Activated T-cell treated with anti-CD3 and anti-CD28 coated beads for 24 hours (primary cell): Measurements from ENCODE around the gene NEK8.

Experiments
- DNase-seq: peaks from one replicate; pipeline ENCODE4 v3.0.0-alpha.2; 2020; ENCODE audit warnings: low read depth

The NEK8 gene

DNA sequence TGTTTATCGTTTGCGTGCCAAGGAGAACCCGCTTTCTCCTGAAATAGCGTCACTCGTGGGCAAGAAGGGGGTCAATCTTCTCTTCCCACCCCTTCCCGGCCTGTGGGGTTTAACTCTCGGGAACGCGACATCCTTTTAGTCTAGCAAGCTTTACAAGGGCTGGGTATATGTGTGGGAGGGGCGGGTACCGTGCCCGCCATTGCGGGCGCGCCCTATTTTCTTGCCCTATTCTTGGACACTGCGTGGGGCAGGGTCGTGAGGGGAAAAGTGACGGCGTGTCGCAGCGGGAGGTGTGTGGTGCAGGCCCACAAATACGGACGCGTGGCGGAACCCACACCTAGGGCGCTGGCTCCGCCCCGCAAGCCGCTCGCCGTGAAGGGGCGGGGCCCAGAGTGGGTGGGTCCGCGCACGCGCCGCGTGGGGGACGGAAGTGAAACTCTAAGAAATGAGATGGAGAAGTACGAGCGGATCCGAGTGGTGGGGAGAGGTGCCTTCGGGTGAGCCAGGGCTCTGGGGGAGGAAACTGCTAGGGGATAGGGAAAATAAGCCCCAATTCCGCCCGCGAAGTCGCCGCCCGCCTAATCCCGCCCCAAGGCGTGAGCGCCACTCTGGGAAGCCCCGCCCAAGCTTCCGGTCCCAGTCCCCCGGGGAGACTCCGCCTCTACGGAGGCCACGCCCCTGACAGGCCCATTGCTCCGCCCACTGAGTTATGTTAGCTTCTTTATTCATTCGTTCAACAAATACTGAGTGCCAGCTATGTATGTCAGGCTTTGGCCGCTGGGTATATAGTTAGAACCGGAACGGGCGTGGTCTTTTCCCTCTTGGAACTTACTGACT is at the start of gene NEK8:
TSS of gene NEK8 (plus strand) at position 425 of the 837 bp plus-strand sequence. CDS start at position 451, 26 bp downstream.
- peak; percentile 97 for DNase-seq

DNA sequence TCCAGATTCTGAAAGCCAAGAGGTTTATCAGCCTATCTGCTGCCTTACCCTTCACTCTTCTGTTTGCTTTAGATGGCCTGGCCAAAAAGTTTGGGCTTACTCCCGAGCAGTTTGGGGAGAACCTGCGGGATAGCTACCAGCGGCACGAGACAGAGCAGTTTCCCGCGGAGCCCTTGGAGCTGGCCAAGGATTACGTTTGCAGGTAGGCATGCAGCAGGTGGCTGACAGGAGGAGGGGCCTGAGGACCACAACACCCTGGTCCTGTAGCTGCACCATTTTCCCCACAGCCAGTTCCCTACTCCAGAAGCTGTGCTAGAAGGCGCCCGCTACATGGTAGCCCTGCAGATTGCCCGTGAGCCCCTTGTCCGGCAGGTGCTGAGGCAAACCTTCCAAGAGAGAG is 45.9 kb upstream of the NEK8 start:
- DNase-seq: no peak

DNA sequence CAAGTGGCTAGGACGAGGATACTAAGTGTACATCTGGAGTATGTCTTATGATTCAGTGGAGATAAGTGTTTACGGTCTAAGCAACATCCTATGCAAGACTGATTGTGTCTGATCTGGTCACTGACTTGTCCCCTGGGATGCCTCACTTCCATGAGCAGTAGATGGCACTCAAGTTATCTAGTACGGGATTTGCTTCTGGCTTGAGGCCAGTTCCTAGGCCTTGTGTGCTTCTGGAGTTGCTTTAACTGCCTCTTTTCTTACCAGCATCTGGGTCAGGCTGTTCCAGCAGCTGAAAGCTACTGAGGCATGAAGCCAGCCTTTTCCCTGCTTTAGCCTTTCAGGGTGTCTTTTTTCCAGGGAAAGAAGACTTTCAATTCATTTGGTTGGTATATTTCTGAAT is 43.6 kb upstream of the NEK8 start:
- DNase-seq: no peak

DNA sequence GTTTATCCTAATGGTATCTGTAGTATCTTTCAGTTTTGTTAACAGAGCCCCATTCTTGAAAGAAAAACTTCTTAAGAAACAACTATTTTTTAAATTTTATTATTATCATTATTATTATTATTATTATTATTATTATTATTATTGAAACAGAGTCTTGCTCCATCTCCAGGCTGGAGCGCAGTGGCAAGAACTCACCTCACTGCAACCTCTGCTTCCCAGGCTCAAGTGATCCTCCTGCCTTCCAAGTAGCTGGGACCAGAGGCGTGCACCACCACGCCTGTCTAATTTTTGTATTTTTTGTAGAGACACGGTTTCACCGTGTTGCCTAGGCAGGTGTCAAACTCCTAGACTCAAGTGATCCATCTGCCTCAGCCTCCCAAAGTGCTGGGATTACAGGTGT is 43.2 kb upstream of the NEK8 start:
- no peak for DNase-seq

DNA sequence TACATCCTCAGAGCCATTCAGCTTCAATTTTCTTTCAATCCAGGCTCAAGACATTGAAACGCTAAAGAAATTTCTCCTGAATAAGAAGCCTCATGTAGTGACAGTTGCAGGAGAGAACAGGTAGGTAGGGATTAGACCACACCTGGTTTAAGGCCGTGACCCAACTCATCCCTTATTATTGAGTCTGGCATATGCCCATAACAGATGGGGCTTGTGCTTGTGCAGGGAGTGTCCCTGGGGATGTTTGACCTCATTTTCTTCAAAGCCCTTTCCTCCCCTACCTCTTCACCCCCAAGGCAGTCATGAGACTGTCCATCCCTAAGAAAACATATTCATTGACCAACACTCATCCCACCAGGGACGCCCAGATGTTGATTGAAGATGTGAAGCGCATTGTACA is 42.3 kb upstream of the NEK8 start:
- no peak for DNase-seq

DNA sequence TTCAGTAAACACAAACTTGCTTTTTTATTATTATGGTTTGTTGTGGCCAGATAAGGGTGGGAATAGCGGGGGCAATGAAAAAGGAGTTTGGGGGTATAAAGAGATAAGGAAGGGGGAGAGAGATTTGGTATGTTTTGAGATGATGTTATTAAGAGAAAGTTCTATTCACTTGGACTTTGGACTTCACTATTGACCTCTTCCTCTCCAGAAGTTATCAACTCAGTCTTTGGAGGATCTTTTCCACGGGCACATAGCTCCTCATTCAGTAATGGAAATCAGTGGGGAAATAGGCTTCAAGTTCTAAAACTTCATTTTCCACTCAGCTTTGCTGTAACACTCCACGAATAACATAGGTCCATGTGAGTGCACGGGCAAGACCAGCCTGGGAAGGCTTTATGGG is 40.1 kb upstream of the NEK8 start:
- no peak for DNase-seq

DNA sequence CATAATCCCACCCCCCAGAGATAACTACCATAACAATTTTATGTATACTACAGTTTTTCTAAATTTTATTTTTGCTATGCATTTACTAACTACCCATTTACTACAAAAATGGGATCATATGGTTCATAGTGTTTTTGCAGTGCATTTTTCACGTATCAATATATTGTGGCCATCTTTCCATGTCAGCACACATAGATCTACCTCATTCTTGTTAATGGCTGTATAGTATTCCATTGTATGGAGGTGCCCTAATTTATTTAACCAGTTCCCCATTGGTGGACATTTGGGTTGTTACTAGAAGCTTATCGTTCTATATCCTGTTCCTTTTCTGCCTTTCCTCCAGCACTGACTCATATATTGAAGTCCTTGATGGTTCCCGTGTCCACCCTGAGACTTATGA is 39.6 kb upstream of the NEK8 start:
- DNase-seq: no peak

DNA sequence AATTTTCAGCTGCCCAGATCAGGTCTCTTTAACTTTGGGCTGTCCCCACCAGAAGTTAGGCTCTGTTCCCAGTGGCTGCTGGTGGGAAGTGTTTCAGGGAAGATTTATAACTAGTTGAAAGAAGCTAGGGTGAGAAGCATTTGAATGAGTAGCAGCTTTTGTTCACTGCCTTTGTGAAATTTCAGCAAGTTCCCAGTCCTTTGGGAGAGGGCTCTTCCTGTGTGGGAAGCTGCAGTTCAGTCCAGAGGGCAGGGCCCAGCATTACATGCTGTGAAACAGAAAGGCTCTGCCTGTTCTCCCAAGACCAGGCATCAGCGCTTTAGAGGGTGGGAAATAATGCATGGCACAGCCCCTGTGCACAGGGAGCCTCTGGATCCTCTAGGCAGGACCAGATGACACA is 34.7 kb upstream of the NEK8 start:
- DNase-seq: no peak

DNA sequence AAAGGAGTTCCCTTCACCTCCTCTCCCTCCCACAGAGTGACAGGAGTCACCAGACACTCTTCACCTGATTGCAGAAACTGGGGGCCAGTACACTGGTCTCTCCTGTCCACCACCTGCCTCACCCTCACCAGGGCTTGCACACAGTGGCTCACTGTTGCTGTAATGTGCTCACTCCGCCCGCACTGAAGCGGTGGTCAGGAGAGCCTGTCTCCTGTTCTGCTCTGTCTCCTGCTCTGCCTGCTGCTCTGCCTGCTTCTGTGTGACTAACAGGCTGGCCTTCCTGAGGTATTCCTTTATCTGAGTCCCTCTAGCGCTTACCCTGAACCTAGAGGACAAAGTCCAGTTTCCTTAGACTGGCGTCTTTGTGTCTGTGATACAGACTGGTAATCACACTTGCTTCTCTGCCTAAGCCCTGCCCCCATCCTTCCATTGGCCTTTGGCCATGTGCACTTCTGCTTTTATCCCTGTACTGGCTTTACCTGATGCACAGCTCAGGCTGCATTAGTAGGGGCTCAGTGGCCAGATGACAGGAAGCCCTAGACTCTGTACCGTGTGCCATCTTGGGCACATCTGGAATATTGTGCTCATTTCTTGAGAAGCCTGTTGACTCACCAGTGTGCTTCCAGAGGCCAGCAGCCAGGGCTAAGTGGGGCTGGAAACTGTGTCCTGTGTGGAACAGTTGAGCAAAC is 30.2 kb upstream of the NEK8 start:
- DNase-seq: no peak

DNA sequence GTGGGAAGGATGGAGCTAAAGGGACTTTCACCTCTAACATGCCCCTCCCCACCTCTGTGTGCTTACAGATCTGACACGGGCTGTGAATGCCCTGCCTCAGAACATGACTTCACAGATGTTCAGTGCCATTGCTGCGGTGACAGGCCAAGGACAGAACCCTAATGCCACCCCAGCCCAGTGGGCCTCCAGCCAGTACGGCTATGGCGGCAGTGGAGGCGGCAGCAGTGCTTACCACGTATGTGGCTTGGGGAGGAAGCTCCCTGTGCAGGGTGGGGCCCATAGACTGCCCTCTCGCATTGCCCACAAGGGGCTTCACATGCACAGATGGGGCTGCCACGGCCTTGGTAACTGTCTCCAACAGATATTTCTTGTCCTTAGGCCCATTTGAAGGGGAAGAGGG is 28.3 kb upstream of the NEK8 start:
- no peak for DNase-seq

DNA sequence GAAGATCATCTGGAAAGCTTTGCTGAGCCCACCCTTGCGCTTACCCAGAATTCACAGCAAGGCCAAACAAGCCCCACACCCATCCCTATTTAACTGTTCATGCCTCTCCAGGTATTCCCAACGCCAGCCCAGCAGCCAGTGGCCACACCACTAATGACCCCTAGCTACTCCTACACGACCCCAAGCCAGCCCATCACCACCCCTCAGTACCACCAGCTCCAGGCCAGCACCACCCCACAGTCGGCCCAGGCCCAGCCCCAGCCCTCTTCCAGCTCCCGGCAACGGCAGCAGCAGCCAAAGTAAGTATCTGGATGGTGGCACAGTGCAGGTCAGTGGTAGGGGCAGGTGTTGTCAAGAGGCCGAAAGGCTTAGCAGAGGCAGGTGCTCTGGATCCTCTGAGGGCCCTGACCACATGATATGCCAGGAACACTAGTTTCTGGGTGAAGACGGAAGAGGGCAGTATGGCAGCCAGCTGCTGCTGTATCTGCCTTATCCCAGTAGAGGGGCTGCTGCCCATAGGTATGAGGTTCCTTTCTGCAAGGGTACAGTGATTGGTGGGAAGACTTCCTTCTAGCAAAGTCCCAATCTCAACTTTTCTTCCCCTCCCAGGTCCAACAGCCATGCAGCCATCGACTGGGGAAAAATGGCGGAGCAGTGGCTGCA is 27.6 kb upstream of the NEK8 start:
- DNase-seq: no peak

DNA sequence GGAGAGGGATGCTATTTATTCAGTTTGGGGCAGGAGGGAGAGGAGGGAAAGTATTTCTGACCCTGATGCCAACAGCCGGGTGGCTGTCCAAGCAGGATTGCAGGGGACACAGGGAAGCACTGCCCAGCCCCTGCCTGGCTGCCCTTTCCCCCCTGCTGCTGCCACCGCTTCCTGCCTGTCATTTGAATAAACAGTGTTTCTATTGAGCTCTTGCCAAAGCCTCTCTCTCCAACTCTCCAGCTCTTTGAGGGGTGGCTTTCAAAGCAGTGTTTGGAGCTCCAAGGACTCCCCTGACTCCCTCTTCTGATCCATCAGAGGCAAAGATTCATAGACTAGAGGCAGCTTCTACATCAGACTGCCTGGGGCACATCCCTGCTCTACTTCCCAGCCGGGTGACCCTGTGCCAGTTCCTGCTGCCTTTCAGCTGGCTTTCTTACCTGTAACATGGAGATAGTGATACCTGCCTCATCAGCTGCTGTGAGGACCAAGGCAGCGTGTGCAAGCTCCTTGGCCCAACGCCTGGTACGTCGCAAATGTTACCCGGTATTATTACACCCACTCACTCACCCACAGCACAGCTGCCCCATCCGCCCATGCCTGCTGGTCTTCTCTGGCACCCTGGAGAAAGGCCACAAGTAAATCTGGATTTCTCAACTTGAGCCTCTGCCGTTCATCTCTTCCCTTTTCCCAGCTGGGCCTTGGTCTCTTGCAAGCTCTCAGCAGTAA is 26.4 kb upstream of the NEK8 start:
- DNase-seq: no peak

DNA sequence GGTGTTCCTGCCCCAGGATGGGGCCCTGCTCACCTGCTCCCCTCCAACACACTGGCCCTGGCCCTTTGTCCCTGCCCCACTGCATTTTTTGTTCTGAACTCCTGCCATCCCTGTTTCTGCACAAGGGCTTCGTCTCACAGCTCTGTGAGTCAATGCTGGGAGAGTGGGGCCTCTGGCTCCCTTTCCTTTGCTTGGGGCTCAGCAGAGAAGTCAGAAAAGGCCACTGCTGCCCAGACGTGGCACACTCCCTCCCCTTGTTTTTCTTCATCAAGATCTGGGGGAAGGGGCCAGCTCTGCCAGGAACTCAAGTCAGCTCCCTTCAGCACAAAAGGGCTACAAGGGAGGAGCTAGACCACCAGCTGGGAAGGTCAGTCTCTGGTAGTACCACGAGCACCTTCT is 25.8 kb upstream of the NEK8 start:
- no peak for DNase-seq

DNA sequence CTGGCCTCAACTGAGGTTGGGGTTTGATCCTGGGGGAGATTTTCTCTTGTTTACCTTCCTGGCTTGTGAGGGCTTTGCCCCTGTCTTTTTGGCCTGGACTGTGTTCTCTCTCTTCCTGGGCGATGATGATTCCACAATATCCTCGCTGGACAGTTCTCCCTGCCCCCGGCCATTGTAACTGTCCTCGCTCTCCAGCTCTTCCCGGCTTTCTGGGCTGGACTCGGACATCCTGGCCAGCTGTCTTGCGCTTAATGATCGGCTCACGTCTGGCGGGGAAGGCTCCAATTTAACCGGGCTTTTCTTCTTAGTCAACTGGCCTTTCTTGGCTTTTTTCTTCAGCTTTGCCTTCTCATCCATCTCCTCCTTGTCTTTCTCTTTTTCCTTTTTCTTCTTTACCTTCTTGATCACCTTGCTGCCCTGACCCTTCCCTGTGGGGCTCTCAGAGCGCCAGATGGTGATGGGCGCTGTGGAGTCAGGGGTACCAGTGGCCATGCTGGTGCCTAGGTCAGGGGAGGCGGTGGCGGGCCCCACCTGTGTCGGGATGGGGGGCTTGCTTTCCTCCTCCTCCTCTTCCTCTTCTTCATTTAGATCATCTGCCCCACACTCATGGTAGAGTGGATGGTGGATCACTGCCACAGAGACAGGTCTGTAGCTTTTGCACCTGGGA is 24.9 kb upstream of the NEK8 start:
- DNase-seq: no peak

DNA sequence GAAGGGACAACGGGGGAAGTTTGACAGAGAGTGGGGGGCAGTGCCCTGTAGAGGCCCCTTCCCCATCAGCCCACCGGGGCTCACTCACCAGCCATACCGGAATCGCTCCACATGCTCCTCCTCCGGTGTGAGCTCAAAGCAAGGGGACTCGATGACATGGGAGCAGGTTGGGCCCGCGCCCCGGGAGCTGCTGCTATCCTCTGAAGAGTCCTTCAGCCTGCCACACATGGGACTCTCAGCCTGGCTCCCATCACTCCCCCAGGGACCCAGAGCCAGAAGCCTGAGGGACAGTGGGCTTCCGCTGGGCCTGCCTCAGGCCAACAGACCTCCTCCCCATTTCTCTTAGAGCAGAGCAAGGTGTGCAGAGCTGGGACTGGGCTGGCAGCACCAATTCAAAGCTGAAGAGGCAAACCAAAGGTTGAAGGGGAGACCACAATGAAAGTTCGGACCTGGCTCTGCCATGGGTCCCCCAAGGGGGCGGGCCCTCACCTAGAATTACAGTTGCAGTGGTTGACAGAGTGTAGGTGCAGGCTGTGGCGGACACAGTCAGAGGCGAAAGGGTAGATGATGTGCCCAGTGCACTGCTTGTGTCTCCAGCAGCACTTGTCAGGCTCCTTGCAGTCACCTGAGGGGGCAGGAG is 24.2 kb upstream of the NEK8 start:
- DNase-seq: no peak

DNA sequence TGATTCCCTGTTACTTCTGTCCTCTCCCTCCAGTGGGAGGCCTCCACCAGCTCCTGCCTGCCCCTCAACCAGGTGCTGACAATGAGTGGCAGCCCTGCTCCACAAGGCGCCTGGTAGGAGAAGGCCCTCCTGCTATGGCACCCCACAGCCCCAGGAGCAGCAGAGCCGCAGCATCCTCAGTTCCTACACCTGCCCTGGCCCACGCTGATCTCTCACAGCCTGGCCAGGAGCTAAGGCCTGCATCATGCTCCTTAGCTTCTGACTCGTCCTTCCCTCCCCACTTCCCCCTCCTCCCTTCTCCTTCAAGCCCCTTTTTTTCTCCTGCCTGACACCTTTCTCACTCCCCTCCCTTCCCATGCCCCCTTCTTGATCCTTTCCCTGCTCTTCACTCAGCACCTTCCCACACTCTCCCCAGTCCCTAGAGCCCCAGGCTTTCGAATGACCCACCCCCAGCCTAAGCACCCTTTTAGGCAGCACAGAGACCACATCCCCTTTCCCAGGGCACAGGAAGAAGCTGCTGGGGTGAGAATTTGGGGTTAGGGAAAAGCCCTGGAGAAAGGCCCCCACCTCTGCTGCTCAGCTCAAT is 23.4 kb upstream of the NEK8 start:
- DNase-seq: no peak

DNA sequence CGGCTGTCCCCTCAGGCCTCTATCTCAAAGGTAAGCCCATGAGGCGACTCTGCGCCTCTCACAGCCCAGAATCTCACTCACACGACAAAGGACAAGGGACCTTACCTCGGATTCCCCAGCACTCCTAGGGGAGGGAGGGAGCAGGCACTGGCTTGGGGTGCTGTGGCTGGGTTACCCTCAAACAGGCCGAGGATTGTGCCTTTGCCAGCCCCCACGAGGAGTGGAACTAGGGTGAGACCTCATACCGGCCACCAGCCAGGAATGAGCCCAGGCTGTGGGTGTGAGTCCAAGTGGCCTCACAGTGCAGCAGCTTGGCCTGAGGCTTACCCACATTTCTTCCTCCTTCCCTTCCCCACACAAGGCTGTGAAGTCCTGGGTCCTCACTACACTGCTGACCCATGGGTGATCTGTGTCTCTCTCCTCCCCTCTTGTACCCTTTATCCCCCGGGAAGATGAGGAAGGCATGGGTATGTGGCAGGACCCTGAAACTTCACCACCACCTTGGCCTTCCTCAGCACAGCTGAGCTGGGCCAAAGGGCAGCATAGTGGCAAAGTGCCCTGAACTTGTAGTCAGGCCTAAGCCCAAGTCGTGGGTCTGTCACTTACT is 22.8 kb upstream of the NEK8 start:
- no peak for DNase-seq

DNA sequence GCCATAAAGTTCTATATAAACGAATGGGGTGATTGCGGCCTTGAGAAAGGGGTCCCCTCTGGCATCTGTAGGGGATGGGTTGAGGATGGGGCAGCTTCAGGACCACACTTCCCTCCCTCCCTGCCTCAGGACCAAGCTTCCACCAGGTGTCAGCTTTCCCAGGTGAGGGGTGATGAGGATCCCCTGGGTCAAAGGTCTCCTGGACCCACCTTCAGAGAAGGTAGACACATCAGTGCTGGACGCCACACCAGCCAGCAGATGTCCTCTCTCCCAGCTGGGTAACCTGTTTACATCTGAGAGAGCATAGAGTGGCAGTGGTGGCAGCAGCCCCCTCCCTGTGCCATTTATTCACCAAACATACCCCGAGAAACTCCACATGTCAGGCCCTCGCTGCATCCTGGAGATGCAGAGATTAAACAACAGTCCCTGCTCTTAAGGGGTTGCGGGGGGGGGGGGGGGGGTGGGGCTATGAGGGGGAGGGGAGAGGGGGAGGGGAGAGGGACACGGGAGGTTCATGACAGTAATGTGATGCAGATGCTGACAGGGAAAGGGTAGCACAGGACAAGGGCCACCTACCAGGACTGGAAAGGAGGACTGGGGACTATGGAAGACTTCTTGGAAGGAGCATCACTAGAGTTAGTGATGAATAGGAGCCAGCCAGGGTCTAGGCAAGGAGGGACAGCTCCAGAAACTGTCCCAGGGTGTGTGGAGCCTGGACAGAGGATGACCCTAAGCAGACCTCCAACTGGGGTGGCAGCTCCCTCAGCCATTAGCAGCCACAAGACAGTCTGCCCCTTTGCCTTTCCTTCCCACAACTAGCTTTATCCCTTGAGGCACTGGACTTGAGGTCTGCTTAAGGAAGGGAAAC is 21.9 kb upstream of the NEK8 start:
- DNase-seq: no peak

DNA sequence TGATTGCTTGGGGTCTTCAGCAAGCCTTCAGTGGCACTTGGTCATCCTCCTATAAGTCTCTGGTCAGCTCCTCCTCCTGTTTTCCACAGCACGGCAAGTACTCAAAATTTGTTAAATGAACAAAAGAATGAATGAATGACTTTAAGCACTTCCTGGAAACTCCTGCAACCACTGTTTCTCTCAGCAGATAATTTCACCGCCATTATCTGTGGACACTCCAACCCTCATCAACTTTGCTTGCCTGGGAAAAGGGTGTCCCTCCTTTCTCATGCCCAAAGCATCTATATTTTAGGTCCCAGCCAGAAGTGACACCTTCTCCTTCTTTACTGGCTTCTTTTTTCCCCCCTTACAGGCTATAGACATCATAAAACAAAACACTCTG is 21.3 kb upstream of the NEK8 start:
- no peak for DNase-seq
